ENCODE results near the gene ENTHD1.
"Not testable (repeated sequence)": the region's sequence is repeated elsewhere in the genome, so short reads cannot be mapped to it uniquely, and the experiment has no call there.

The ENTHD1 gene

GRCh38 chr22:39883057-39883456 is 10.5 kb downstream of the ENTHD1 start:
- no peaks in the 10 kb centered on the region for H3K4me1 ChIP-seq (ENCODE audit: control insufficient read depth, low read length)
- H3K9me2 ChIP-seq (replicated peaks; ENCODE audit: control insufficient read depth, low read length) = no peaks in the 10 kb centered on the region
- H4K20me1 ChIP-seq (ENCODE audit: control insufficient read depth, insufficient read depth, low read depth, low read length) = no peaks in the 10 kb centered on the region
- TF ChIP-seq EZH2phosphoT487 (IDR thresholded peaks at IDR 0.05; ENCODE audit: borderline replicate concordance, low read length) (no peak), CTCF (IDR thresholded peaks at IDR 0.05; ENCODE audit: low read depth, low read length, poor library complexity, severe bottlenecking) (no peak)
- no peak overlapping the region for H3K4me2 ChIP-seq (ENCODE audit: low read length)
- H3F3A ChIP-seq (ENCODE audit: control insufficient read depth, insufficient read depth) = no peaks in the 10 kb centered on the region
- no peak overlapping the region for H3K27ac ChIP-seq (ENCODE audit: low read depth, low read length)
- H3K27me3 ChIP-seq (ENCODE audit: control insufficient read depth, low read length) = peaks cover 14% of the 10 kb centered on the region
- H3K36me3 ChIP-seq (ENCODE audit: control insufficient read depth, low read length) = no peaks in the 10 kb centered on the region
- H3K79me2 ChIP-seq (ENCODE audit: control insufficient read depth, low read length) = no peaks in the 10 kb centered on the region
- H3K9me3 ChIP-seq (ENCODE audit: control insufficient read depth, insufficient read depth, low read length) = no peaks in the 10 kb centered on the region
- no peak overlapping the region for H3K4me3 ChIP-seq (ENCODE audit: low read length)

GRCh38 chr22:39880722-39881121 is 12.8 kb downstream of the ENTHD1 start:
- no peaks in the 10 kb centered on the region for H3F3A ChIP-seq (ENCODE audit: control insufficient read depth, insufficient read depth)
- no peak for TF ChIP-seq EZH2phosphoT487 (IDR thresholded peaks at IDR 0.05; ENCODE audit: borderline replicate concordance, low read length)
- TF ChIP-seq CTCF (IDR thresholded peaks at IDR 0.05; ENCODE audit: low read depth, low read length, poor library complexity, severe bottlenecking) = no peak
- H3K9me2 ChIP-seq (replicated peaks; ENCODE audit: control insufficient read depth, low read length) = no peaks in the 10 kb centered on the region
- H3K36me3 ChIP-seq (ENCODE audit: control insufficient read depth, low read length) = no peaks in the 10 kb centered on the region
- H3K4me1 ChIP-seq (ENCODE audit: control insufficient read depth, low read length) = no peaks in the 10 kb centered on the region
- no peaks in the 10 kb centered on the region for H4K20me1 ChIP-seq (ENCODE audit: control insufficient read depth, insufficient read depth, low read depth, low read length)
- no peak overlapping the region for H3K27ac ChIP-seq (ENCODE audit: low read depth, low read length)
- no peak overlapping the region for H3K4me3 ChIP-seq (ENCODE audit: low read length)
- no peak overlapping the region for H3K4me2 ChIP-seq (ENCODE audit: low read length)
- no peaks in the 10 kb centered on the region for H3K9me3 ChIP-seq (ENCODE audit: control insufficient read depth, insufficient read depth, low read length)
- H3K79me2 ChIP-seq (ENCODE audit: control insufficient read depth, low read length) = no peaks in the 10 kb centered on the region
- peaks cover 19% of the 10 kb centered on the region for H3K27me3 ChIP-seq (ENCODE audit: control insufficient read depth, low read length)

- H3K4me1 ChIP-seq (ENCODE audit: control insufficient read depth, low read length) = no peaks in the 10 kb centered on the region
- no peaks in the 10 kb centered on the region for H3K9me2 ChIP-seq (replicated peaks; ENCODE audit: control insufficient read depth, low read length)
- no peak overlapping the region for H3K4me3 ChIP-seq (ENCODE audit: low read length)
- no peaks in the 10 kb centered on the region for H3F3A ChIP-seq (ENCODE audit: control insufficient read depth, insufficient read depth)
- no peak for TF ChIP-seq EZH2phosphoT487 (IDR thresholded peaks at IDR 0.05; ENCODE audit: borderline replicate concordance, low read length)
- no peak for TF ChIP-seq CTCF (IDR thresholded peaks at IDR 0.05; ENCODE audit: low read depth, low read length, poor library complexity, severe bottlenecking)
- H3K27me3 ChIP-seq (ENCODE audit: control insufficient read depth, low read length) = peaks cover 22% of the 10 kb centered on the region
- no peaks in the 10 kb centered on the region for H3K36me3 ChIP-seq (ENCODE audit: control insufficient read depth, low read length)
- H3K27ac ChIP-seq (ENCODE audit: low read depth, low read length) = no peak overlapping the region
- no peaks in the 10 kb centered on the region for H3K79me2 ChIP-seq (ENCODE audit: control insufficient read depth, low read length)
- no peak overlapping the region for H3K4me2 ChIP-seq (ENCODE audit: low read length)
- no peaks in the 10 kb centered on the region for H3K9me3 ChIP-seq (ENCODE audit: control insufficient read depth, insufficient read depth, low read length)
- H4K20me1 ChIP-seq (ENCODE audit: control insufficient read depth, insufficient read depth, low read depth, low read length) = no peaks in the 10 kb centered on the region
Measured at GRCh38 chr22:39877079-39877845, 16.3 kb downstream of the ENTHD1 start.

GRCh38 chr22:39875176-39875885 is 18.2 kb downstream of the ENTHD1 start:
- not testable (repeated sequence) for H3K9me3 ChIP-seq (ENCODE audit: control insufficient read depth, insufficient read depth, low read length); H3K4me3 ChIP-seq (ENCODE audit: low read length)

More at GRCh38 chr22:39875176-39875885, 18.2 kb downstream of the ENTHD1 start:
- not testable (repeated sequence) for H3F3A ChIP-seq (ENCODE audit: control insufficient read depth, insufficient read depth); H3K27ac ChIP-seq (ENCODE audit: low read depth, low read length); H3K36me3 ChIP-seq (ENCODE audit: control insufficient read depth, low read length); H4K20me1 ChIP-seq (ENCODE audit: control insufficient read depth, insufficient read depth, low read depth, low read length); H3K9me2 ChIP-seq (replicated peaks; ENCODE audit: control insufficient read depth, low read length); H3K79me2 ChIP-seq (ENCODE audit: control insufficient read depth, low read length); H3K4me2 ChIP-seq (ENCODE audit: low read length); H3K4me1 ChIP-seq (ENCODE audit: control insufficient read depth, low read length)
- peaks cover 22% of the 10 kb centered on the region for H3K27me3 ChIP-seq (ENCODE audit: control insufficient read depth, low read length)

Measured in DOHH2 (cell line).